CD14-positive monocyte (primary cell): ENCODE results near the gene TMEM61. TPM values are rescaled to one million over a fixed set of nuclear protein-coding genes. Genes with fewer than 3 reads are reported as not detected.
A peak's percentile ranks its signal among the peaks of the same experiment; 100 is the strongest.

Source experiments
- DNase-seq, 3 donors: peaks; one replicate each; pipeline ENCODE4 v3.0.0-alpha.2; 2011 to 2022
- H2AFZ ChIP-seq: 2 replicates; pipeline ENCODE4 v1.6.0; 2012; ENCODE audit warnings: mild to moderate bottlenecking, low read depth, low read length, inconsistent platforms; ENCODE audit not compliant: insufficient read depth, poor library complexity, severe bottlenecking
- H3K27ac ChIP-seq, 2 donors: 1 replicate in 1 of 2; 2 replicates in 1 of 2; pipeline ENCODE4 v1.5.1; 2012 to 2013; ENCODE audit warnings: low read length in 2 of 2, control low read depth in 1 of 2, inconsistent platforms in 1 of 2, low read depth in 1 of 2, mild to moderate bottlenecking in 1 of 2
- H3K27me3 ChIP-seq, 2 donors: one replicate each; pipeline versions ENCODE4 v1.6.0 to v1.6.1; 2011 to 2013; ENCODE audit warnings: low read length in 2 of 2; ENCODE audit not compliant: control insufficient read depth in 2 of 2, insufficient read depth in 2 of 2
- H3K36me3 ChIP-seq, 2 donors: replicated peaks in 1 of 2; 1 replicate in 1 of 2; 2 replicates in 1 of 2; pipeline versions ENCODE4 v1.5.1 to v1.6.1; 2012 to 2013; ENCODE audit warnings: low read length in 2 of 2, control low read depth in 1 of 2, inconsistent platforms in 1 of 2, mild to moderate bottlenecking in 1 of 2; ENCODE audit not compliant: insufficient read depth in 2 of 2, control insufficient read depth in 1 of 2
- H3K4me1 ChIP-seq, 2 donors: 1 replicate in 1 of 2; 2 replicates in 1 of 2; pipeline versions ENCODE4 v1.5.1 to v1.6.1; 2012 to 2013; ENCODE audit warnings: low read length in 2 of 2, control low read depth in 1 of 2, inconsistent platforms in 1 of 2, mild to moderate bottlenecking in 1 of 2, moderate library complexity in 1 of 2; ENCODE audit not compliant: insufficient read depth in 2 of 2, control insufficient read depth in 1 of 2
- H3K4me2 ChIP-seq: replicated peaks from 2 replicates; pipeline ENCODE3; 2012; ENCODE audit warnings: low read length, moderate library complexity, mild to moderate bottlenecking; ENCODE audit not compliant: poor library complexity, severe bottlenecking; ENCODE audit errors: extremely low read depth
- H3K4me3 ChIP-seq, 3 experiments: fragments of 200-600 bp in 1 of 3; sonication (generic) in 1 of 3; replicated peaks in 1 of 3; 1 replicate in 2 of 3; 2 replicates in 1 of 3; pipeline ENCODE4 v1.5.1; 2011 to 2013; ENCODE audit warnings: low read length in 3 of 3, mild to moderate bottlenecking in 3 of 3, control low read depth in 2 of 3, low read depth in 2 of 3, inconsistent platforms in 1 of 3, moderate library complexity in 1 of 3
- H3K79me2 ChIP-seq: 2 replicates; pipeline ENCODE4 v1.6.0; 2012; ENCODE audit warnings: mild to moderate bottlenecking, control low read depth, inconsistent platforms, low read length, moderate library complexity; ENCODE audit not compliant: insufficient read depth
- H3K9ac ChIP-seq: 2 replicates; pipeline ENCODE4 v1.6.0; 2017; ENCODE audit warnings: low read length, mild to moderate bottlenecking; ENCODE audit not compliant: insufficient read depth, poor library complexity, severe bottlenecking
- H3K9me3 ChIP-seq, 2 donors: replicated peaks in 1 of 2; 1 replicate in 1 of 2; 2 replicates in 1 of 2; pipeline versions ENCODE4 v1.5.1 to v1.6.1; 2012 to 2013; ENCODE audit warnings: low read length in 2 of 2, control low read depth in 1 of 2; ENCODE audit not compliant: control insufficient read depth in 1 of 2, insufficient read depth in 1 of 2
- H4K20me1 ChIP-seq: 2 replicates; pipeline ENCODE4 v1.6.0; 2012; ENCODE audit warnings: mild to moderate bottlenecking, low read length, control low read depth, moderate library complexity; ENCODE audit not compliant: insufficient read depth
- H3K27ac Mint-ChIP-seq, 7 donors: one replicate each; pipeline ENCODE4 v1.8.0; 2020; ENCODE audit warnings: mild to moderate bottlenecking in 7 of 7, mixed read lengths in 7 of 7, moderate library complexity in 6 of 7, inconsistent platforms in 2 of 7
- H3K27me3 Mint-ChIP-seq, 3 donors: one replicate each; pipeline ENCODE4 v1.8.0; 2021 to 2022; ENCODE audit warnings: low read depth in 3 of 3, mild to moderate bottlenecking in 3 of 3, mixed read lengths in 3 of 3, moderate library complexity in 3 of 3, inconsistent platforms in 1 of 3
- H3K36me3 Mint-ChIP-seq, 2 donors: one replicate each; pipeline ENCODE4 v1.8.0; 2020; ENCODE audit warnings: mixed read lengths in 2 of 2, inconsistent platforms in 1 of 2, mild to moderate bottlenecking in 1 of 2
- H3K4me1 Mint-ChIP-seq: one replicate; pipeline ENCODE4 v1.8.0; 2020; ENCODE audit warnings: mild to moderate bottlenecking, mixed read lengths
- H3K4me3 Mint-ChIP-seq, 2 donors: one replicate each; pipeline ENCODE4 v1.8.0; 2020; ENCODE audit warnings: mild to moderate bottlenecking in 2 of 2, mixed read lengths in 2 of 2, moderate library complexity in 1 of 2
- H3K9me3 Mint-ChIP-seq, 7 donors: one replicate each; pipeline ENCODE4 v1.8.0; 2020 to 2022; ENCODE audit warnings: mixed read lengths in 7 of 7, mild to moderate bottlenecking in 6 of 7, moderate library complexity in 6 of 7, inconsistent platforms in 2 of 7
- CTCF ChIP-seq: fragments of 200-600 bp; IDR thresholded peaks from one replicate; pipeline ENCODE4 v1.8.0; 2022; ENCODE audit warnings: antibody characterized with exemption, mild to moderate bottlenecking
- WGBS: methylation state at CpG from one replicate; pipeline ENCODE4 v1.1.5; 2013; ENCODE audit warnings: missing lambda C conversion rate; ENCODE audit not compliant: insufficient coverage; 5-methylcytosine and 5-hydroxymethylcytosine counted together
- intact Hi-C, 2 donors: fragments of 100-400 bp; cut with micrococcal nuclease; formaldehyde crosslinking; loops; one replicate each; pipeline versions ENCODE4 v1.15.0 to v1.15.1; 2023
- polyA plus RNA-seq, 3 donors: library from polyadenylated mRNA; depleted of rRNA in 1 of 3; unstranded in 2 of 3; stranded (reverse) in 1 of 3; fragments of 300-500 nt in 2 of 3; fragments of >200 nt in 1 of 3; fragmentation: Illumina TruSeq in 2 of 3; gene quantifications; 1 replicate in 2 of 3; 2 replicates in 1 of 3; pipeline ENCODE4 v1.2.3, GENCODE V29; 2012 to 2021

The TMEM61 gene
- polyA plus RNA-seq, 3 donors: not detected

- Mint-ChIP-seq H3K36me3 (no peaks in the 10 kb centered on the region), H3K9me3 (peaks cover 0 to 12% (median 2%) of the 10 kb centered on the region in 7 donors), H3K27me3 (peaks cover 3 to 25% (median 14%) of the 10 kb centered on the region in 3 donors), H3K27ac (peak overlapping the region in 4 of 7 donors; percentile 47 to 90 (median 71)), H3K4me3 (no peak overlapping the region), H3K4me1 (peaks cover 44% of the 10 kb centered on the region)
- Histone ChIP-seq H3K79me2 (no peaks in the 10 kb centered on the region), H3K27me3 (peaks cover 0 to 10% of the 10 kb centered on the region in 2 donors), H3K4me3 (no peak overlapping the region), H3K36me3 (no peaks in the 10 kb centered on the region), H3K4me1 (peaks cover 31 to 34% of the 10 kb centered on the region in 2 donors), H2AFZ (no peak overlapping the region), H4K20me1 (no peaks in the 10 kb centered on the region), H3K9me3 (no peaks in the 10 kb centered on the region), H3K27ac (peak overlapping the region in 1 of 2 donors; percentile 12), H3K4me2 (no peak overlapping the region), H3K9ac (no peak overlapping the region)
- no peak for DNase-seq
- WGBS: 92% methylated on average over 1 of the region's 5 CpGs
- no peak for TF ChIP-seq CTCF
- intact Hi-C loops: no loop called here
Observed at GRCh38 chr1:54970901-54971300, 9.5 kb upstream of the TMEM61 start.

GRCh38 chr1:54971317-54971791 lies 9.1 kb upstream of the TMEM61 start:
- Histone ChIP-seq H2AFZ (no peak overlapping the region), H3K27me3 (peaks cover 0 to 11% of the 10 kb centered on the region in 2 donors), H3K4me1 (peaks cover 26 to 30% of the 10 kb centered on the region in 2 donors), H3K36me3 (no peaks in the 10 kb centered on the region), H3K4me2 (no peak overlapping the region), H3K4me3 (no peak overlapping the region), H4K20me1 (no peaks in the 10 kb centered on the region), H3K79me2 (no peaks in the 10 kb centered on the region), H3K9me3 (no peaks in the 10 kb centered on the region), H3K9ac (no peak overlapping the region), H3K27ac (peak overlapping the region in 1 of 2 donors; percentile 12)
- Mint-ChIP-seq H3K27me3 (peaks cover 5 to 25% (median 14%) of the 10 kb centered on the region in 3 donors), H3K4me1 (peaks cover 40% of the 10 kb centered on the region), H3K9me3 (peaks cover 0 to 10% (median 2%) of the 10 kb centered on the region in 7 donors), H3K36me3 (no peaks in the 10 kb centered on the region), H3K4me3 (no peak overlapping the region), H3K27ac (peak overlapping the region in 6 of 7 donors; percentile 38 to 90 (median 56))
- intact Hi-C loops: no loop called here
- WGBS: 63% methylated on average over 1 of the region's 7 CpGs
- TF ChIP-seq CTCF: no peak
- peak; percentile 65 to 80 (median 75) for DNase-seq
